Tibial nerve (tissue), 4 donors: Measurements from ENCODE around the gene MSH3. TPM values are rescaled to one million over a fixed set of nuclear protein-coding genes. Genes with fewer than 3 reads are reported as not detected.

Experiments
- DNase-seq, 2 donors: peaks; one replicate each; pipeline ENCODE4 v3.0.0-alpha.2; 2019; ENCODE audit warnings: low spot score in 2 of 2
- H3K27ac ChIP-seq, 4 donors: fragments of 200-600 bp; sonication (generic) in 3 of 4; one replicate each; pipeline ENCODE4 v1.5.1; 2017 to 2019; ENCODE audit warnings: mild to moderate bottlenecking in 1 of 4
- H3K27me3 ChIP-seq, 2 donors: fragments of 200-600 bp; sonication (generic) in 1 of 2; one replicate each; pipeline versions ENCODE4 v1.5.1 to v1.6.0; 2017 to 2019
- H3K36me3 ChIP-seq, 3 donors: fragments of 200-600 bp; sonication (generic); one replicate each; pipeline ENCODE4 v1.5.1; 2018 to 2019
- H3K4me1 ChIP-seq, 4 donors: fragments of 200-600 bp; sonication (generic) in 3 of 4; one replicate each; pipeline ENCODE4 v1.5.1; 2017 to 2019
- H3K4me3 ChIP-seq, 4 donors: fragments of 200-600 bp; sonication (generic) in 3 of 4; one replicate each; pipeline ENCODE4 v1.5.1; 2017 to 2019; ENCODE audit warnings: mild to moderate bottlenecking in 1 of 4, moderate library complexity in 1 of 4
- H3K9me3 ChIP-seq, 4 donors: fragments of 200-600 bp; sonication (generic) in 3 of 4; one replicate each; pipeline ENCODE4 v1.5.1; 2017 to 2019
- CTCF ChIP-seq, 5 experiments: fragments of 200-600 bp in 3 of 5; fragments of 450-650 bp in 2 of 5; sonication (generic) in 3 of 5; IDR thresholded peaks; one replicate each; pipeline ENCODE4 v1.5.1; 2016 to 2019; ENCODE audit warnings: antibody characterized with exemption in 5 of 5, mild to moderate bottlenecking in 3 of 5, moderate library complexity in 2 of 5
- EP300 ChIP-seq, 2 donors: sonication (generic); formaldehyde crosslinking; IDR thresholded peaks; one replicate each; pipeline ENCODE4 v1.6.1; 2017; ENCODE audit warnings: antibody characterized with exemption in 2 of 2, mild to moderate bottlenecking in 1 of 2
- POLR2A ChIP-seq, 2 donors: fragments of 450-650 bp; IDR thresholded peaks; one replicate each; pipeline ENCODE4 v1.6.1; 2017; ENCODE audit warnings: antibody characterized with exemption in 2 of 2, mild to moderate bottlenecking in 2 of 2, moderate library complexity in 2 of 2
- WGBS, 2 donors: methylation state at CpG; one replicate each; pipeline ENCODE4 v1.1.5; 2018; 5-methylcytosine and 5-hydroxymethylcytosine counted together
- total RNA-seq, 4 donors: library from RNA; depleted of rRNA; stranded (reverse); fragments of >200 nt; gene quantifications; one replicate each; pipeline ENCODE4 v1.1.0, GENCODE V29; 2016

The MSH3 gene
- total RNA-seq, 4 donors from 2014 or later: 8.8 to 16.8 (median 12.4) TPM

GRCh38 chr5:80761176-80761575 is 106.7 kb downstream of the MSH3 start:
- no peak for TF ChIP-seq POLR2A (IDR thresholded peaks at IDR 0.05)
- TF ChIP-seq CTCF (IDR thresholded peaks at IDR 0.05): no peak
- no peak for TF ChIP-seq EP300 (IDR thresholded peaks at IDR 0.05)
- no peak overlapping the region for H3K4me3 ChIP-seq
- no peaks in the 10 kb centered on the region for H3K9me3 ChIP-seq
- WGBS, 2 donors: 92 to 94% methylated on average over 5 of the region's 5 CpGs
- DNase-seq: no peak
- H3K27me3 ChIP-seq: no peaks in the 10 kb centered on the region
- H3K4me1 ChIP-seq: peaks cover 0 to 4% (median 2%) of the 10 kb centered on the region in 4 donors
- no peak overlapping the region for H3K27ac ChIP-seq
- H3K36me3 ChIP-seq: peaks cover 0 to 32% (median 0%) of the 10 kb centered on the region in 3 donors

- TF ChIP-seq POLR2A (IDR thresholded peaks at IDR 0.05): no peak
- H3K9me3 ChIP-seq: no peaks in the 10 kb centered on the region
- no peak overlapping the region for H3K4me3 ChIP-seq
- no peak for DNase-seq
- H3K27ac ChIP-seq: no peak overlapping the region
- H3K27me3 ChIP-seq: no peaks in the 10 kb centered on the region
- WGBS, 2 donors: 74 to 82% methylated on average over 1 of the region's 1 CpG
- H3K4me1 ChIP-seq: no peaks in the 10 kb centered on the region
- peaks cover 0 to 32% (median 0%) of the 10 kb centered on the region in 3 donors for H3K36me3 ChIP-seq
Observed at GRCh38 chr5:80761966-80762365, 107.5 kb downstream of the MSH3 start.

- no peak overlapping the region for H3K27ac ChIP-seq
- no peak overlapping the region for H3K4me3 ChIP-seq
- no peaks in the 10 kb centered on the region for H3K4me1 ChIP-seq
- DNase-seq: no peak
- H3K9me3 ChIP-seq: no peaks in the 10 kb centered on the region
- 95 to 98% methylated on average over 4 of the region's 4 CpGs for WGBS, 2 donors
- TF ChIP-seq CTCF (IDR thresholded peaks at IDR 0.05) (no peak), EP300 (IDR thresholded peaks at IDR 0.05) (no peak), POLR2A (IDR thresholded peaks at IDR 0.05) (no peak)
- no peaks in the 10 kb centered on the region for H3K27me3 ChIP-seq
- H3K36me3 ChIP-seq: peaks cover 0 to 32% (median 0%) of the 10 kb centered on the region in 3 donors
Observed at GRCh38 chr5:80762573-80762972, 108.1 kb downstream of the MSH3 start.

GRCh38 chr5:80763211-80763610 is 108.8 kb downstream of the MSH3 start:
- TF ChIP-seq EP300 (IDR thresholded peaks at IDR 0.05): no peak
- TF ChIP-seq CTCF (IDR thresholded peaks at IDR 0.05): no peak
- no peak for TF ChIP-seq POLR2A (IDR thresholded peaks at IDR 0.05)
- H3K36me3 ChIP-seq: peaks cover 0 to 28% (median 0%) of the 10 kb centered on the region in 3 donors
- no peak overlapping the region for H3K4me3 ChIP-seq
- no peaks in the 10 kb centered on the region for H3K4me1 ChIP-seq
- DNase-seq: no peak
- WGBS, 2 donors: 80 to 90% methylated on average over 3 of the region's 3 CpGs
- no peak overlapping the region for H3K27ac ChIP-seq
- H3K9me3 ChIP-seq: no peaks in the 10 kb centered on the region
- H3K27me3 ChIP-seq: no peaks in the 10 kb centered on the region

- Histone ChIP-seq H3K27me3 (no peaks in the 10 kb centered on the region), H3K36me3 (peaks cover 0 to 28% (median 0%) of the 10 kb centered on the region in 3 donors), H3K4me1 (no peaks in the 10 kb centered on the region), H3K27ac (no peak overlapping the region), H3K4me3 (no peak overlapping the region), H3K9me3 (no peaks in the 10 kb centered on the region)
- WGBS, 2 donors: 95 to 96% methylated on average over 5 of the region's 5 CpGs
- no peak for DNase-seq
- TF ChIP-seq CTCF (IDR thresholded peaks at IDR 0.05) (no peak), POLR2A (IDR thresholded peaks at IDR 0.05) (no peak), EP300 (IDR thresholded peaks at IDR 0.05) (no peak)
Observed at GRCh38 chr5:80763873-80764647, 109.6 kb downstream of the MSH3 start.
